MG63 (cell line): ENCODE measurements around the gene SNTB2. TPM values are rescaled to one million over a fixed set of nuclear protein-coding genes. Genes with fewer than 3 reads are reported as not detected.

Source experiments
- DNase-seq: peaks from one replicate; pipeline ENCODE4 v3.0.0-alpha.2; 2020
- H3K27me3 ChIP-seq: fragments of 250-450 bp; sonication (Bioruptor Pico); 2 replicates; pipeline ENCODE4 v1.5.1; 2020; ENCODE audit warnings: mild to moderate bottlenecking, moderate library complexity
- H3K36me3 ChIP-seq: fragments of 250-450 bp; sonication (Bioruptor Pico); 2 replicates; pipeline ENCODE4 v1.5.1; 2020; ENCODE audit warnings: mild to moderate bottlenecking, moderate library complexity
- H3K4me3 ChIP-seq: fragments of 250-450 bp; sonication (Bioruptor Pico); 2 replicates; pipeline ENCODE4 v1.5.1; 2020; ENCODE audit warnings: mild to moderate bottlenecking, moderate library complexity
- H3K9me3 ChIP-seq: fragments of 250-450 bp; sonication (Bioruptor Pico); 2 replicates; pipeline ENCODE4 v1.5.1; 2020; ENCODE audit warnings: mild to moderate bottlenecking, moderate library complexity
- total RNA-seq: library from RNA; depleted of rRNA; stranded (reverse); fragments of >200 nt; shearing (Covaris generic); gene quantifications from 2 replicates; pipeline ENCODE4 v1.2.3, GENCODE V29; 2014; ENCODE audit warnings: low replicate concordance

SNTB2 gene
- total RNA-seq, 1 experiment from 2014 or later = 13.1 TPM

GRCh38 chr16:69316595-69317034, 129.7 kb downstream of the SNTB2 start:
- no peak for DNase-seq
- Histone ChIP-seq H3K36me3 (peaks cover 24% of the 10 kb centered on the region), H3K9me3 (no peaks in the 10 kb centered on the region), H3K4me3 (no peak overlapping the region), H3K27me3 (no peaks in the 10 kb centered on the region)

DNA sequence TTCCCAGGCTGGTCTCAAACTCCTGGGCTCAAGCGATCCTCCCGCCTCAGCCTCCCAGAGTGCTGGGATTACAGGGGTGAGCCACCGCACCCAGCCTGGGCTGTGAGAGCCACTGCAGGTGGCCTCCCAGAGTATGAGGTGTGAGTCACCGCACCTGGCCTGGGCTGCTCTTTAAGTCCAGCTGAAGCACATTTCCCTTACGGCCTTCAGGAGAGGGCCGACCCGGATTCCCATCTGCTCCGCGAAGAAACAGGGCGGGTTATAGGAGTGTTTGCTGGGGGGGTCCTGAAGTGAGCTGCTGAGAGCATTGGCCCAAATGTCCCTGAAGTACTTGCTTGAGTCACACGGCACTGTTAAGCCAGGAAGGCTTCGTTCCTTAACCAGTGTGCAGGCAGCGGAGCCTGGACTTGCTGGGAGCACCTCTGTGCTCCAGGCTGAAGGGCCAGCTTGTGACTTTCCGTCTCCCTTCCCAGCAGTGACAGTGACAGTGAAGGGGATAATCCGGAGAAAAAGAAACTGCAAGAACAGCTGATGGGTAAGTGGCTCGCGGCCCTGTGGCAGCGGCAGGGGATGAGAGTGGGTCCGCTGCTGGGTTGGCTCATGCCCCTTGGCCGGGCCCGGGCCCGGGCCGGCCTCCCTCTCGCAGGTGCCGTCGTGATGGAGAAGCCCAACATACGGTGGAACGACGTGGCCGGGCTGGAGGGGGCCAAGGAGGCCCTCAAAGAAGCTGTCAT, 131.4 kb downstream of the SNTB2 start:
- no peak for DNase-seq
- no peaks in the 10 kb centered on the region for H3K9me3 ChIP-seq
- no peak overlapping the region for H3K4me3 ChIP-seq
- H3K36me3 ChIP-seq = peaks cover 28% of the 10 kb centered on the region
- H3K27me3 ChIP-seq = no peaks in the 10 kb centered on the region

DNA sequence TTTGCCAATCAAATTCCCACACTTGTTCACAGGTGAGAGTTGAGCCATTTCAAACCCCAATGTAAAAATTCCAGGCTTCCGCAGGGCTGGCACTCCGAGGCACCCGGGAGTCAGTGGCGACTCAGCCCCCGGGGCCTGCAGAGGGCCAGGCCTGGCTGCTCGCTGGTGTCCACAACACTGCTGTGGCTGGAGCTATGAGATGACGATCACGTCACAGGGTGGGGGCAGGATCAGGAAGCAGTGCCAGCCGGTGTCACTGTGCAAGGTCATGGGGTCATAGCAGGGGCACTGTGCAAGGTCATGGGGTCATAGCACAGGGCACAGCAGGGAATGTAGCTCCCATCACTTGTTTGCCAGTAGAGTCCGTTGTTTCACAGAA, 131.9 kb downstream of the SNTB2 start:
- Histone ChIP-seq H3K4me3 (no peak overlapping the region), H3K36me3 (peaks cover 25% of the 10 kb centered on the region)
- DNase-seq = no peak

DNA sequence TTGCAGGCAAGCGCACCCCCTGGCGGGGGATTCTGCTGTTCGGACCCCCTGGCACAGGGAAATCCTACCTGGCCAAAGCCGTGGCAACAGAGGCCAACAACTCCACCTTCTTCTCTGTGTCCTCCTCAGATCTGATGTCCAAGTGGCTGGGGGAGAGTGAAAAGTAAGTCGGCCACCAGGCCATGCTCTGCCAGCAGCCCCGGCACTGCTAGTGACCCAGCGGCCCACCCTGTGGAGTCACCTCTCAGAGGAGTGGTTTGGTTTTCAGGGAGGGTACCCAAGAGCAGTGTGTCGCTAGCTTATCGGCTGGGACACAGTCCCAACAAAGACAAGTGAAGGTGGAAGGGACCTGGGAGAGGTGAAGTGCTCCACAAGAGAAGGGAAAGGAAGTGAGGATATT, 132.4 kb downstream of the SNTB2 start:
- H3K9me3 ChIP-seq = no peaks in the 10 kb centered on the region

More for the DNA sequence above, 131.9 kb downstream of the SNTB2 start:
- Histone ChIP-seq H3K9me3 (no peaks in the 10 kb centered on the region), H3K27me3 (no peaks in the 10 kb centered on the region)

DNA sequence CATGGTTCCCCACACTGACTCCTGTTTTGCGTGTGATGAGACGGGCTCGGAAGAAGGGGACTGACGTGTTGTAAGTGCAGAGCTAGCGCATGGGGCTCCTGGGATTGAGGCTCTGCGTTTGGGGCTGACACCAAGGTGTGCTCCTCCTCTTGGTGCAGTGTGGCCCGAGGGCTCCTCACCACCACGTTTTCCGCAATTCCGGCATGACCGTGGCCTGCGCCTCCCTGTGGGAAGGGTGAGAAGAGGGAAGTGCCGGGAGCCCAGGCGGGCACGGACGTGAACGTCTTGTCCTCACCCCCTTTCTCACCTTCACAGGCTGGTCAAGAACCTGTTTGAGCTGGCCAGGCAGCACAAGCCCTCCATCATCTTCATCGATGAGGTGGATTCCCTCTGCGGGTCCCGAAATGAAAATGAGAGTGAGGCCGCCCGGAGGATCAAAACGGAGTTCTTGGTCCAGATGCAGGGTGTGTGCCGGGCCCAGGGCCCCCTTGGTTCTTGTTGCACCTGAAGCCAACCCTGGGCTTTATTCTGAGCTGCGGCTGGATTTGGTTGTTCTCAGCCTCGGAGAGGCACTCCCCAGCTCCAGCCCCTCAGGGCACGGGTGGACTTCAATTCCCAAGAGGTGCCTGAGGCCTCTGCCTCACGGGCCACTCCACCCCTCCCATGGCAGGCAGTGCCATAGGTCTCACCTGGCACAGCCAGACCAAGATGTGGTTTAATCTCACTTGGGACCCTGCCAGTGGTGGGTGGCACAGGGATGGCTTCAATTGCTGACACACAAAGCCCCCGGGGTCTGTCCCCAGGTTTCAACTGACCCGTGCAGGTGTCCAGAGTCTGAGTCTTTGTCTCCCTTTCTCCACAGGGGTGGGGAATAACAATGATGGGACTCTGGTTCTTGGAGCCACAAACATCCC, 133.1 kb downstream of the SNTB2 start:
- Histone ChIP-seq H3K4me3 (no peak overlapping the region), H3K36me3 (peaks cover 29% of the 10 kb centered on the region), H3K27me3 (no peaks in the 10 kb centered on the region), H3K9me3 (no peaks in the 10 kb centered on the region)
- no peak for DNase-seq

More for the DNA sequence above, 132.4 kb downstream of the SNTB2 start:
- H3K27me3 ChIP-seq = no peaks in the 10 kb centered on the region
- DNase-seq = no peak
- peaks cover 26% of the 10 kb centered on the region for H3K36me3 ChIP-seq
- H3K4me3 ChIP-seq = no peak overlapping the region

DNA sequence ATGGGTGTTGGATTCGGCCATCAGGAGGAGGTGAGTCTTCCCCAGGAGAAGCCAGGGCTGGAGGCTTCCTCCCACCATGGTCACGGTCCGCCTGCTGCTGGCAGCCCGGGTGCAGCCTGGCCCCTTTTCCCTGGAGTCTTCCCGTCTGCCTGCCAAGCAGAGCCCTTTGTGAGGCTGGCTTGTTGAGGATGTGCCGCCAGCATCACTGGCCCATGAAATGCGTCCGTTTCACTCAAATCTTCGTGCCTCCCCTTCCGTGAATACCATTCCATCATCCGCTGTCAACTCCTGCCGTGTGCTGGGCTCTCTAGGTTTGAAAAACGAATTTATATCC, 133.7 kb downstream of the SNTB2 start:
- Histone ChIP-seq H3K27me3 (no peaks in the 10 kb centered on the region), H3K36me3 (peaks cover 27% of the 10 kb centered on the region), H3K4me3 (no peak overlapping the region), H3K9me3 (no peaks in the 10 kb centered on the region)
- DNase-seq = no peak

- H3K4me3 ChIP-seq = no peak overlapping the region
- H3K27me3 ChIP-seq = no peaks in the 10 kb centered on the region
- no peak for DNase-seq
- H3K36me3 ChIP-seq = peaks cover 28% of the 10 kb centered on the region
- no peaks in the 10 kb centered on the region for H3K9me3 ChIP-seq
Measured at GRCh38 chr16:69321080-69321479, 134.1 kb downstream of the SNTB2 start.

- Histone ChIP-seq H3K9me3 (no peaks in the 10 kb centered on the region), H3K4me3 (no peak overlapping the region), H3K27me3 (no peaks in the 10 kb centered on the region), H3K36me3 (peaks cover 32% of the 10 kb centered on the region)
- DNase-seq = no peak
Measured at GRCh38 chr16:69322343-69322742, 135.4 kb downstream of the SNTB2 start.

DNA sequence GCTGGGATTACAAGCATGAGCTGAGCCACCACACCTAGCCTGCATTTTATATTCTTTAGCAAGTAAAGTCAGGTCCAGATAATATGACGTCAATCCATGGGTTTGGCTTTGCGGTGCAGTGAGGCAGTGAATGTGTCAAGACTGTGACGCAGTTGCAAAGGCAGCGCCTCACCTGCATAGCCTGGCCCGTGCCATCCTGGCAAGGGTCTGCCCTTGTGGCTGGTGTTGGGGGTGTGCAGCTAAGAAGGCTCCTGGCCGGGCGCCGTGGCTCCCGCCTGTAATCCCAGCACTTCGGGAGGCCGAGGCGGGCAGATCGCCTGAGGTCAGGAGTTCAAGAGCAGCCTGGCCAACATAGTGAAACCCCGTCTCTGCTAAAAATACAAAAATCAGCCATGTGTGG, 136.5 kb downstream of the SNTB2 start:
- no peak overlapping the region for H3K4me3 ChIP-seq
- DNase-seq = no peak
- H3K27me3 ChIP-seq = no peaks in the 10 kb centered on the region
- peaks cover 37% of the 10 kb centered on the region for H3K36me3 ChIP-seq
- H3K9me3 ChIP-seq = no peaks in the 10 kb centered on the region

DNA sequence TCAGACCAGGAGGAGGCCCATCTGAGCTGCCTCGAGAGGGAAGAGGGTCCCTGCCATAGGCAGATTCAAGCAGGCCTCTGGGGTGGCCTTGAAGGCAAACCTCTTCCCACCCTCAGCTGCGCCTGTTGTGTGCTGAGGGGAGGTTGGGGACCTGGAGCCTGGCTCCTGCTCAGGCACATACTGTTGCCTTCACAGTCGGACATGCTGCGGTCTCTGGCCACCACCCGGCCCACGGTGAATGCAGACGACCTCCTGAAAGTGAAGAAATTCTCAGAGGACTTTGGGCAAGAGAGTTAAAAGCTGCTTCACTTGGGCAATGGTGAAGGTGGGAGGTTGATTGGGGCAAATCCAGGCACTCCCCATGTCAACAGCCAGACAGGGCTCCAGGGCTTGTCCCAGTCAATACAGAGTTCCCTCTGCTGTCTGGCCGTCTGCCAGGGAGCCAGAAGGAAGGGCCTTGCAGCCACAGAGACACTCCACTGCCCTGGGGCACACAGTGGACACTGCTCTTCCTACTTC, 137.1 kb downstream of the SNTB2 start:
- Histone ChIP-seq H3K36me3 (peaks cover 40% of the 10 kb centered on the region), H3K4me3 (no peak overlapping the region), H3K9me3 (no peaks in the 10 kb centered on the region), H3K27me3 (no peaks in the 10 kb centered on the region)
- DNase-seq = no peak

GRCh38 chr16:69324585-69325253, 137.8 kb downstream of the SNTB2 start:
- Histone ChIP-seq H3K9me3 (no peaks in the 10 kb centered on the region), H3K36me3 (peaks cover 40% of the 10 kb centered on the region), H3K27me3 (no peaks in the 10 kb centered on the region), H3K4me3 (no peak overlapping the region)
- no peak for DNase-seq

DNA sequence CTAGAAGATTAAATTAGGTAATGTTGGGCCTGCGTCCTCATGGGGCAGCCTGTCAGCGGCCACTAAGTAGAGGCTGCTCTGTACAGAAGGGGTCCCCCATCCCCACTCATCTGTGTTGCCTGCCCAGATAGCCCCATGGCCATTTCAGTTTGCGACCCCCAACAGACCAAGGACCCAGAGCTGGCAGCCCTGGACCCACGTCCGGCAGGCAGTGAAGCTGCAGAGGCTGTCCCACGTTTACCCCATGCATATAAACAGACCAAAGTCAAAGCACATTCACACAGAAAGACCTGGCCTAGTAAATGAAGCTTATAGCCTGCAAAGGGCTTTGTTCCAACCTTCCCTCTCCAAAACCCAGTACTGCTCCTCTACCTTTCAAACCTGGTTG, 138.8 kb downstream of the SNTB2 start:
- Histone ChIP-seq H3K36me3 (peaks cover 42% of the 10 kb centered on the region), H3K27me3 (no peaks in the 10 kb centered on the region), H3K9me3 (no peaks in the 10 kb centered on the region), H3K4me3 (no peak overlapping the region)
- no peak for DNase-seq

DNA sequence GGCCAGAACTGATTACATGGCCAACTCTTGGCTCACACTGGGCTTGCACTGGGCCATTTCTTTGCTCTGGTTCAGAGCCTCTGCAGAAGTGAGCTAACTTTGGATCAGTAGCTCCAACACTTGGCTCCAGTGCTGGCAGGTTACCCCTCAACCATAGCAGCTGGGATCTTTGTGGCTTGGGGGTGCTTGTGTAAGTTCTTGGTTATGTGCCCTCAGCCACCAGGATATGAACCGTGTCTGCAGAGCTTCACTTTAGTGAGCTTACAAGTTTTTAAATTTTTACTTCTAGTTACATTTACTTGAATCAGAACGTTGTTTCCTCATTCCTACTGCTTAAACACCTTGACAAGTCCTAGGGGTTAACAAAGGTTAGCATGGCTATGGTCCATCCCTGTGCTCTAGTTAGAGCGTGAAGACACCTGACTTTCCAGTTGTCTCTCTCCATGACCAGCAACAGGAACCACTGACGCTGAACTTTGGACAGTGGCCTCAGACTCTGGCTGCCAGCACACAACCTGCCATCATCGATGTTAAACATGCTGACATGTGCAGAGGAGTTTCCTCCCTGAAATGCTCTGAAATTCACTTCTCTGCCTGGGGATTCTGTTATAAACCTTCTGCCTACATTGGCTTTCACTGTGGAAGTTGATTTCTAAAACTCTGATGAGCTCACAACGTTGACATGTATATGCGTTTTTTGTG, 139.4 kb downstream of the SNTB2 start:
- no peaks in the 10 kb centered on the region for H3K27me3 ChIP-seq
- peaks cover 44% of the 10 kb centered on the region for H3K36me3 ChIP-seq
- no peaks in the 10 kb centered on the region for H3K9me3 ChIP-seq
- no peak overlapping the region for H3K4me3 ChIP-seq
- DNase-seq = no peak

GRCh38 chr16:69327585-69328310, 140.8 kb downstream of the SNTB2 start:
- DNase-seq = no peak
- Histone ChIP-seq H3K27me3 (no peaks in the 10 kb centered on the region), H3K4me3 (peak overlapping the region; percentile 67; the same call in 1 of the 2 replicates), H3K36me3 (peaks cover 38% of the 10 kb centered on the region), H3K9me3 (no peaks in the 10 kb centered on the region)

GRCh38 chr16:69328854-69329316, 141.9 kb downstream of the SNTB2 start:
- Histone ChIP-seq H3K27me3 (no peaks in the 10 kb centered on the region), H3K4me3 (peak overlapping the region; percentile 67), H3K9me3 (no peaks in the 10 kb centered on the region), H3K36me3 (peaks cover 45% of the 10 kb centered on the region)
- peak; percentile 62 for DNase-seq
